Glutamatergic neuron (in vitro differentiated cells): ENCODE results near the gene HES3. TPM values are rescaled to one million over a fixed set of nuclear protein-coding genes. Genes with fewer than 3 reads are reported as not detected.
A peak's percentile ranks its signal among the peaks of the same experiment; 100 is the strongest.

Experiments
- DNase-seq: peaks from one replicate; pipeline ENCODE4 v3.0.0; 2022
- H3K27ac Mint-ChIP-seq: one replicate; pipeline ENCODE4 v1.8.0; 2020; ENCODE audit warnings: mild to moderate bottlenecking, mixed read lengths, inconsistent platforms; ENCODE audit not compliant: unreplicated experiment
- H3K27me3 Mint-ChIP-seq: one replicate; pipeline ENCODE4 v1.8.0; 2020; ENCODE audit warnings: mild to moderate bottlenecking, moderate library complexity, mixed read lengths, inconsistent platforms; ENCODE audit not compliant: unreplicated experiment
- H3K36me3 Mint-ChIP-seq: one replicate; pipeline ENCODE4 v1.8.0; 2020; ENCODE audit warnings: mild to moderate bottlenecking, mixed read lengths, inconsistent platforms; ENCODE audit not compliant: unreplicated experiment
- H3K4me1 Mint-ChIP-seq: one replicate; pipeline ENCODE4 v1.8.0; 2020; ENCODE audit warnings: mild to moderate bottlenecking, low read depth, mixed read lengths, inconsistent platforms; ENCODE audit not compliant: unreplicated experiment
- H3K4me3 Mint-ChIP-seq: one replicate; pipeline ENCODE4 v1.8.0; 2020; ENCODE audit warnings: mild to moderate bottlenecking, mixed read lengths, inconsistent platforms; ENCODE audit not compliant: unreplicated experiment
- H3K9me3 Mint-ChIP-seq: one replicate; pipeline ENCODE4 v1.8.0; 2020; ENCODE audit warnings: mild to moderate bottlenecking, moderate library complexity, mixed read lengths, inconsistent platforms; ENCODE audit not compliant: unreplicated experiment
- CTCF ChIP-seq: fragments of 200-600 bp; sonication (generic); IDR thresholded peaks from one replicate; pipeline ENCODE4 v1.5.0; 2021; ENCODE audit not compliant: partially characterized antibody, unreplicated experiment
- total RNA-seq: library from RNA; stranded (reverse); fragmentation: NEBNext Ultra II Directional; extraction: Animal tissue kit (Norgen Biotek cat#: 25700); gene quantifications from one replicate; pipeline ENCODE4 v1.2.1, GENCODE V29; 2021; ENCODE audit not compliant: unreplicated experiment

Gene HES3
- total RNA-seq, 1 donor from 2014 or later = 0.66 TPM

- Mint-ChIP-seq H3K9me3 (peaks cover 9% of the 10 kb centered on the region), H3K27ac (no peak overlapping the region), H3K4me3 (no peak overlapping the region), H3K27me3 (peaks cover 11% of the 10 kb centered on the region), H3K4me1 (peaks cover 6% of the 10 kb centered on the region), H3K36me3 (no peaks in the 10 kb centered on the region)
- DNase-seq = no peak
- TF ChIP-seq CTCF = no peak
Measured at GRCh38 chr1:6239950-6240768, 3.8 kb upstream of the HES3 start.

GRCh38 chr1:6241107-6241886, 2.7 kb upstream of the HES3 start:
- peak overlapping the region; percentile 56 for H3K27ac Mint-ChIP-seq
- no peaks in the 10 kb centered on the region for H3K36me3 Mint-ChIP-seq
- H3K27me3 Mint-ChIP-seq = peaks cover 9% of the 10 kb centered on the region
- no peak for DNase-seq
- H3K4me3 Mint-ChIP-seq = peak overlapping the region; percentile 81
- peaks cover 6% of the 10 kb centered on the region for H3K4me1 Mint-ChIP-seq
- TF ChIP-seq CTCF = no peak
- H3K9me3 Mint-ChIP-seq = peaks cover 10% of the 10 kb centered on the region

- Mint-ChIP-seq H3K4me3 (peak overlapping the region; percentile 81), H3K4me1 (peaks cover 8% of the 10 kb centered on the region)
Measured at GRCh38 chr1:6241887-6242740, 1.9 kb upstream of the HES3 start.

GRCh38 chr1:6243053-6243834, 735 bp upstream of the HES3 start:
- no peak for DNase-seq
- H3K27me3 Mint-ChIP-seq = peaks cover 15% of the 10 kb centered on the region
- peaks cover 11% of the 10 kb centered on the region for H3K9me3 Mint-ChIP-seq
- no peak overlapping the region for H3K27ac Mint-ChIP-seq
- no peaks in the 10 kb centered on the region for H3K36me3 Mint-ChIP-seq
- H3K4me1 Mint-ChIP-seq = peaks cover 8% of the 10 kb centered on the region
- H3K4me3 Mint-ChIP-seq = no peak overlapping the region
- TF ChIP-seq CTCF = no peak

More at GRCh38 chr1:6241887-6242740, 1.9 kb upstream of the HES3 start:
- Mint-ChIP-seq H3K27ac (no peak overlapping the region), H3K36me3 (no peaks in the 10 kb centered on the region), H3K27me3 (peaks cover 14% of the 10 kb centered on the region), H3K9me3 (peaks cover 13% of the 10 kb centered on the region)
- DNase-seq = no peak
- TF ChIP-seq CTCF = no peak
